SK-N-SH treated with all-trans-retinoic acid at 6 μM for 48 hours (cell line): ENCODE data around the gene PRKG1.

Experiments
- ATAC-seq: fragments of 200-7000 bp; cut with Tn5 transposase; 3 replicates; pipeline ENCODE4 v1.9.1; 2020; ENCODE audit warnings: mild to moderate bottlenecking, moderate library complexity
- ARNTL ChIP-seq: fragments of 450-650 bp; formaldehyde crosslinking; IDR thresholded peaks from 2 replicates; pipeline ENCODE4 v1.5.0; 2020; ENCODE audit warnings: low read depth, mild to moderate bottlenecking, moderate library complexity, borderline replicate concordance
- BACH2 ChIP-seq: fragments of 250-450 bp; sonication (Bioruptor Pico); IDR thresholded peaks from 2 replicates; pipeline ENCODE4 v1.9.0; 2021; ENCODE audit warnings: mild to moderate bottlenecking, borderline replicate concordance
- ESRRG ChIP-seq: fragments of 250-450 bp; sonication (Bioruptor Pico); IDR thresholded peaks from 2 replicates; pipeline ENCODE4 v1.6.1; 2021; ENCODE audit warnings: mild to moderate bottlenecking
- GLIS3 ChIP-seq: fragments of 250-450 bp; sonication (Bioruptor Pico); IDR thresholded peaks from 2 replicates; pipeline ENCODE4 v1.5.0; 2020; ENCODE audit warnings: mild to moderate bottlenecking, moderate library complexity
- ISL1 ChIP-seq: fragments of 250-450 bp; sonication (Bioruptor Pico); IDR thresholded peaks from 2 replicates; pipeline ENCODE4 v2.1.2; 2022; ENCODE audit warnings: mild to moderate bottlenecking, moderate library complexity
- OSR1 ChIP-seq: fragments of 250-450 bp; sonication (Bioruptor Pico); IDR thresholded peaks from 2 replicates; pipeline ENCODE4 v1.8.0; 2022; ENCODE audit warnings: moderate library complexity, mild to moderate bottlenecking, inconsistent platforms
- PPARA ChIP-seq: fragments of 250-450 bp; sonication (Bioruptor Pico); IDR thresholded peaks from 2 replicates; pipeline ENCODE4 v1.5.0; 2020; ENCODE audit warnings: mild to moderate bottlenecking, borderline replicate concordance
- RARB ChIP-seq: fragments of 250-450 bp; sonication (Bioruptor Pico); IDR thresholded peaks from 2 replicates; pipeline ENCODE4 v1.8.0; 2021; ENCODE audit warnings: mild to moderate bottlenecking, moderate library complexity
- SNAI2 ChIP-seq: fragments of 250-450 bp; sonication (Bioruptor Pico); IDR thresholded peaks from 2 replicates; pipeline ENCODE4 v1.5.0; 2020; ENCODE audit warnings: mild to moderate bottlenecking, moderate library complexity
- TCF4 ChIP-seq: fragments of 250-450 bp; sonication (Bioruptor Pico); IDR thresholded peaks from 2 replicates; pipeline ENCODE4 v1.8.0; 2021; ENCODE audit warnings: mild to moderate bottlenecking, moderate library complexity, borderline replicate concordance
- ZC3H10 ChIP-seq: fragments of 250-450 bp; sonication (Bioruptor Pico); IDR thresholded peaks from 2 replicates; pipeline ENCODE4 v1.5.1; 2021; ENCODE audit warnings: mild to moderate bottlenecking, moderate library complexity
- ZFP3 ChIP-seq: fragments of 250-450 bp; sonication (Bioruptor Pico); IDR thresholded peaks from 2 replicates; pipeline ENCODE4 v1.5.0; 2020; ENCODE audit warnings: mild to moderate bottlenecking, moderate library complexity
- ZFP30 ChIP-seq: fragments of 450-650 bp; formaldehyde crosslinking; IDR thresholded peaks from 2 replicates; pipeline ENCODE4 v1.5.0; 2022; ENCODE audit warnings: mild to moderate bottlenecking, moderate library complexity
- ZNF565 ChIP-seq: fragments of 450-650 bp; formaldehyde crosslinking; conservative IDR thresholded peaks from 2 replicates; pipeline ENCODE4 v1.5.0; 2020; ENCODE audit warnings: low read depth, mild to moderate bottlenecking, moderate library complexity
- ZNF70 ChIP-seq: fragments of 450-650 bp; formaldehyde crosslinking; IDR thresholded peaks from 2 replicates; pipeline ENCODE4 v1.5.0; 2020; ENCODE audit warnings: mild to moderate bottlenecking, moderate library complexity
- ZNF8 ChIP-seq: fragments of 450-650 bp; formaldehyde crosslinking; IDR thresholded peaks from 2 replicates; pipeline ENCODE4 v1.5.0; 2020; ENCODE audit warnings: mild to moderate bottlenecking, moderate library complexity
- TF ChIP-seq, protein P1 (sequence below): fragments of 250-450 bp; sonication (Bioruptor Pico); IDR thresholded peaks from 2 replicates; pipeline ENCODE4 v1.5.1; 2021; ENCODE audit warnings: mild to moderate bottlenecking, moderate library complexity
- TF ChIP-seq, protein P2 (sequence below): fragments of 250-450 bp; sonication (Bioruptor Pico); IDR thresholded peaks from 2 replicates; pipeline ENCODE4 v1.5.0; 2020; ENCODE audit warnings: mild to moderate bottlenecking, moderate library complexity
- TF ChIP-seq, protein P3 (sequence below): fragments of 250-450 bp; sonication (Bioruptor Pico); IDR thresholded peaks from 2 replicates; pipeline ENCODE4 v1.8.0; 2021; ENCODE audit warnings: low read depth, mild to moderate bottlenecking, moderate library complexity, borderline replicate concordance
- TF ChIP-seq, protein P4 (sequence below): fragments of 250-450 bp; sonication (Bioruptor Pico); IDR thresholded peaks from 2 replicates; pipeline ENCODE4 v1.8.0; 2020; ENCODE audit warnings: mild to moderate bottlenecking, moderate library complexity, borderline replicate concordance
- TF ChIP-seq, protein P5 (sequence below): fragments of 250-450 bp; sonication (Bioruptor Pico); IDR thresholded peaks from 2 replicates; pipeline ENCODE4 v1.5.1; 2020; ENCODE audit warnings: low read depth, mild to moderate bottlenecking, moderate library complexity

PRKG1 gene

DNA sequence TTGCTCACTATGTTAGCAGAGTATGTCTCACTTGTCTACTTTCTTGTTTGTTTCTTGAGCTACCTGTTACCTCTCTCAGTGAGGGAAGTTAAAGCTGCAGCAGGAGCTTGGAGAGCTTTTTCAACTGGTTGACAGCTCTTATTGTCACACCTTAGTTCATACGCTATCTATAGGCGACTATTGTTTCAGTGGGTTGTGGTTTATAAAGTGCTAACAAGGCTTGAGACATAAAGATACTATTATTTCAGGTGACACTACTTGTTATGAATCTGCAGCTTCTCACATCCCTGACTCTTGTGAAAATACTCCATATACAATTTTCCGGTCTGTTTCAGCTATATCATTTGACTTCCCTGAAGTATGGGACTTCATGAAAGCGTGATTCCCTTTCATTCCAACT is 457.8 kb downstream of the PRKG1 start:
- TF ChIP-seq, protein P1, sequence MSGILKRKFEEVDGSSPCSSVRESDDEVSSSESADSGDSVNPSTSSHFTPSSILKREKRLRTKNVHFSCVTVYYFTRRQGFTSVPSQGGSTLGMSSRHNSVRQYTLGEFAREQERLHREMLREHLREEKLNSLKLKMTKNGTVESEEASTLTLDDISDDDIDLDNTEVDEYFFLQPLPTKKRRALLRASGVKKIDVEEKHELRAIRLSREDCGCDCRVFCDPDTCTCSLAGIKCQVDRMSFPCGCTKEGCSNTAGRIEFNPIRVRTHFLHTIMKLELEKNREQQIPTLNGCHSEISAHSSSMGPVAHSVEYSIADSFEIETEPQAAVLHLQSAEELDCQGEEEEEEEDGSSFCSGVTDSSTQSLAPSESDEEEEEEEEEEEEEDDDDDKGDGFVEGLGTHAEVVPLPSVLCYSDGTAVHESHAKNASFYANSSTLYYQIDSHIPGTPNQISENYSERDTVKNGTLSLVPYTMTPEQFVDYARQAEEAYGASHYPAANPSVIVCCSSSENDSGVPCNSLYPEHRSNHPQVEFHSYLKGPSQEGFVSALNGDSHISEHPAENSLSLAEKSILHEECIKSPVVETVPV (CRISPR knock-in tag) = no peak
- TF ChIP-seq OSR1 (CRISPR knock-in tag) (no peak), ZFP3 (no peak), ZNF8 (CRISPR knock-in tag) (no peak), GLIS3 (CRISPR knock-in tag) (no peak), RARB (CRISPR knock-in tag) (no peak), TCF4 (no peak), ZNF70 (no peak), ARNTL (no peak), ISL1 (CRISPR knock-in tag) (no peak), ZC3H10 (no peak), ESRRG (CRISPR knock-in tag) (no peak), ZNF565 (CRISPR knock-in tag) (no peak)
- TF ChIP-seq, protein P2, sequence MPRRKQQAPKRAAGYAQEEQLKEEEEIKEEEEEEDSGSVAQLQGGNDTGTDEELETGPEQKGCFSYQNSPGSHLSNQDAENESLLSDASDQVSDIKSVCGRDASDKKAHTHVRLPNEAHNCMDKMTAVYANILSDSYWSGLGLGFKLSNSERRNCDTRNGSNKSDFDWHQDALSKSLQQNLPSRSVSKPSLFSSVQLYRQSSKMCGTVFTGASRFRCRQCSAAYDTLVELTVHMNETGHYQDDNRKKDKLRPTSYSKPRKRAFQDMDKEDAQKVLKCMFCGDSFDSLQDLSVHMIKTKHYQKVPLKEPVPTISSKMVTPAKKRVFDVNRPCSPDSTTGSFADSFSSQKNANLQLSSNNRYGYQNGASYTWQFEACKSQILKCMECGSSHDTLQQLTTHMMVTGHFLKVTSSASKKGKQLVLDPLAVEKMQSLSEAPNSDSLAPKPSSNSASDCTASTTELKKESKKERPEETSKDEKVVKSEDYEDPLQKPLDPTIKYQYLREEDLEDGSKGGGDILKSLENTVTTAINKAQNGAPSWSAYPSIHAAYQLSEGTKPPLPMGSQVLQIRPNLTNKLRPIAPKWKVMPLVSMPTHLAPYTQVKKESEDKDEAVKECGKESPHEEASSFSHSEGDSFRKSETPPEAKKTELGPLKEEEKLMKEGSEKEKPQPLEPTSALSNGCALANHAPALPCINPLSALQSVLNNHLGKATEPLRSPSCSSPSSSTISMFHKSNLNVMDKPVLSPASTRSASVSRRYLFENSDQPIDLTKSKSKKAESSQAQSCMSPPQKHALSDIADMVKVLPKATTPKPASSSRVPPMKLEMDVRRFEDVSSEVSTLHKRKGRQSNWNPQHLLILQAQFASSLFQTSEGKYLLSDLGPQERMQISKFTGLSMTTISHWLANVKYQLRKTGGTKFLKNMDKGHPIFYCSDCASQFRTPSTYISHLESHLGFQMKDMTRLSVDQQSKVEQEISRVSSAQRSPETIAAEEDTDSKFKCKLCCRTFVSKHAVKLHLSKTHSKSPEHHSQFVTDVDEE = no peak
- no peak for ATAC-seq

DNA sequence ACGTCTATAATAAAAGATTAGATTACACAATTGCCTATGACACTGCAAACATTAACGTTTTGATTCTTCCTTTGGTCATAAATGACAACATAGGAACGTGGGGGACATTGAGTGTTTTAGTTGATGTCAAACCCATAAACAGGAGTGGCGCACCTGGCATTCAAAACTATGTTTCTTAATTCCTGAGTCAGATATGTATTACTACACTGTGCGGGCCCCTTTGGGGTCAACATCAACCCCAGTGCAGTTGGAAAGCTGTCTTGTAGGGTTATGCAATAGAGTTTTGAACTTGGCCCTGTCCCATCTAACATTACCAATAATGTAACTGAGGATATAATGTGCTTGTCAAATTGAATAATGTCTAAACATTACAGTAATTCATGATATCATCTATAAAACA is 468.6 kb downstream of the PRKG1 start:
- no peak for TF ChIP-seq ZNF70
- TF ChIP-seq, protein P3, sequence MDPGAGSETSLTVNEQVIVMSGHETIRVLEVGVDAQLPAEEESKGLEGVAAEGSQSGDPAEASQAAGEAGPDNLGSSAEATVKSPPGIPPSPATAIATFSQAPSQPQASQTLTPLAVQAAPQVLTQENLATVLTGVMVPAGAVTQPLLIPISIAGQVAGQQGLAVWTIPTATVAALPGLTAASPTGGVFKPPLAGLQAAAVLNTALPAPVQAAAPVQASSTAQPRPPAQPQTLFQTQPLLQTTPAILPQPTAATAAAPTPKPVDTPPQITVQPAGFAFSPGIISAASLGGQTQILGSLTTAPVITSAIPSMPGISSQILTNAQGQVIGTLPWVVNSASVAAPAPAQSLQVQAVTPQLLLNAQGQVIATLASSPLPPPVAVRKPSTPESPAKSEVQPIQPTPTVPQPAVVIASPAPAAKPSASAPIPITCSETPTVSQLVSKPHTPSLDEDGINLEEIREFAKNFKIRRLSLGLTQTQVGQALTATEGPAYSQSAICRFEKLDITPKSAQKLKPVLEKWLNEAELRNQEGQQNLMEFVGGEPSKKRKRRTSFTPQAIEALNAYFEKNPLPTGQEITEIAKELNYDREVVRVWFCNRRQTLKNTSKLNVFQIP (CRISPR knock-in tag) = no peak
- no peak for TF ChIP-seq ZFP3
- no peak for TF ChIP-seq ZNF565 (CRISPR knock-in tag)
- TF ChIP-seq, protein P2 = no peak
- TF ChIP-seq, protein P1 (CRISPR knock-in tag) = no peak
- no peak for TF ChIP-seq SNAI2 (CRISPR knock-in tag)
- no peak for ATAC-seq

DNA sequence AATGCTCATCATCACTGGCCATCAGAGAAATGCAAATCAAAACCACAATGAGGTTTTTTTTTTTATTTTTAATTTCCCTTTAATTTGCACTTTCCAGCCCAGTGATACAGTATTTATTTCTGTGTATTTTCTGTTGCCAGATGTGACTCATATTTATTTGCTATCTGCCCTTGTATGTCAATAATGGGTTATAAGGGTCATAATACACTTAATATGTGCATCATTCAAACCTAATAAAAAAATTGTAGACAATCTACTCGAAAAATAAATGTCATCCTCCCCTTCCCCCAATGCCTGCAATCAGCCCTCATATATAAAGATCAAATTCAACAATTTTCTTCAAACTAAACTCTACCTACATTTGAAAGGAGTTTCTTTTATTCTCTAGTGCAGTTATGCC is 470.6 kb downstream of the PRKG1 start:
- no peak for ATAC-seq
- no peak for TF ChIP-seq ESRRG (CRISPR knock-in tag)
- no peak for TF ChIP-seq ZFP30 (CRISPR knock-in tag)
- TF ChIP-seq OSR1 (CRISPR knock-in tag) = no peak
- no peak for TF ChIP-seq RARB (CRISPR knock-in tag)
- no peak for TF ChIP-seq SNAI2 (CRISPR knock-in tag)
- no peak for TF ChIP-seq ZNF70
- TF ChIP-seq, protein P4, sequence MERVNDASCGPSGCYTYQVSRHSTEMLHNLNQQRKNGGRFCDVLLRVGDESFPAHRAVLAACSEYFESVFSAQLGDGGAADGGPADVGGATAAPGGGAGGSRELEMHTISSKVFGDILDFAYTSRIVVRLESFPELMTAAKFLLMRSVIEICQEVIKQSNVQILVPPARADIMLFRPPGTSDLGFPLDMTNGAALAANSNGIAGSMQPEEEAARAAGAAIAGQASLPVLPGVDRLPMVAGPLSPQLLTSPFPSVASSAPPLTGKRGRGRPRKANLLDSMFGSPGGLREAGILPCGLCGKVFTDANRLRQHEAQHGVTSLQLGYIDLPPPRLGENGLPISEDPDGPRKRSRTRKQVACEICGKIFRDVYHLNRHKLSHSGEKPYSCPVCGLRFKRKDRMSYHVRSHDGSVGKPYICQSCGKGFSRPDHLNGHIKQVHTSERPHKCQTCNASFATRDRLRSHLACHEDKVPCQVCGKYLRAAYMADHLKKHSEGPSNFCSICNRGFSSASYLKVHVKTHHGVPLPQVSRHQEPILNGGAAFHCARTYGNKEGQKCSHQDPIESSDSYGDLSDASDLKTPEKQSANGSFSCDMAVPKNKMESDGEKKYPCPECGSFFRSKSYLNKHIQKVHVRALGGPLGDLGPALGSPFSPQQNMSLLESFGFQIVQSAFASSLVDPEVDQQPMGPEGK (CRISPR knock-in tag) = no peak
- TF ChIP-seq BACH2 (CRISPR knock-in tag) = no peak
- no peak for TF ChIP-seq ZC3H10
- TF ChIP-seq, protein P2 = no peak
- TF ChIP-seq, protein P5, sequence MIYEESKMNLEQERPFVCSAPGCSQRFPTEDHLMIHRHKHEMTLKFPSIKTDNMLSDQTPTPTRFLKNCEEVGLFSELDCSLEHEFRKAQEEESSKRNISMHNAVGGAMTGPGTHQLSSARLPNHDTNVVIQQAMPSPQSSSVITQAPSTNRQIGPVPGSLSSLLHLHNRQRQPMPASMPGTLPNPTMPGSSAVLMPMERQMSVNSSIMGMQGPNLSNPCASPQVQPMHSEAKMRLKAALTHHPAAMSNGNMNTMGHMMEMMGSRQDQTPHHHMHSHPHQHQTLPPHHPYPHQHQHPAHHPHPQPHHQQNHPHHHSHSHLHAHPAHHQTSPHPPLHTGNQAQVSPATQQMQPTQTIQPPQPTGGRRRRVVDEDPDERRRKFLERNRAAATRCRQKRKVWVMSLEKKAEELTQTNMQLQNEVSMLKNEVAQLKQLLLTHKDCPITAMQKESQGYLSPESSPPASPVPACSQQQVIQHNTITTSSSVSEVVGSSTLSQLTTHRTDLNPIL (CRISPR knock-in tag) = no peak
- TF ChIP-seq ZFP3 = no peak
- no peak for TF ChIP-seq PPARA (CRISPR knock-in tag)
